Coronary artery (tissue), 2 donors: ENCODE data around the gene FAM53A.
"Not testable (repeated sequence)": the region's sequence is repeated elsewhere in the genome, so short reads cannot be mapped to it uniquely, and the experiment has no call there.

Experiments used
- DNase-seq: peaks from one replicate; pipeline ENCODE4 v3.0.0-alpha.2; 2017; ENCODE audit warnings: low spot score
- H3K27ac ChIP-seq, 2 donors: fragments of 200-600 bp; sonication (generic); one replicate each; pipeline ENCODE4 v1.5.1; 2016 to 2019
- H3K4me3 ChIP-seq: fragments of 200-600 bp; sonication (generic); 2 replicates; pipeline ENCODE4 v1.5.1; 2016; ENCODE audit warnings: mild to moderate bottlenecking, moderate library complexity
- TF ChIP-seq, protein P1 (sequence below): fragments of 200-600 bp; sonication (generic); IDR thresholded peaks from one replicate; pipeline ENCODE4 v1.5.1; 2019; ENCODE audit warnings: antibody characterized with exemption

The FAM53A gene

GRCh38 chr4:1608821-1609500, 75.2 kb downstream of the FAM53A start:
- no peak overlapping the region for H3K27ac ChIP-seq
- no peak for DNase-seq
- TF ChIP-seq, protein P1, sequence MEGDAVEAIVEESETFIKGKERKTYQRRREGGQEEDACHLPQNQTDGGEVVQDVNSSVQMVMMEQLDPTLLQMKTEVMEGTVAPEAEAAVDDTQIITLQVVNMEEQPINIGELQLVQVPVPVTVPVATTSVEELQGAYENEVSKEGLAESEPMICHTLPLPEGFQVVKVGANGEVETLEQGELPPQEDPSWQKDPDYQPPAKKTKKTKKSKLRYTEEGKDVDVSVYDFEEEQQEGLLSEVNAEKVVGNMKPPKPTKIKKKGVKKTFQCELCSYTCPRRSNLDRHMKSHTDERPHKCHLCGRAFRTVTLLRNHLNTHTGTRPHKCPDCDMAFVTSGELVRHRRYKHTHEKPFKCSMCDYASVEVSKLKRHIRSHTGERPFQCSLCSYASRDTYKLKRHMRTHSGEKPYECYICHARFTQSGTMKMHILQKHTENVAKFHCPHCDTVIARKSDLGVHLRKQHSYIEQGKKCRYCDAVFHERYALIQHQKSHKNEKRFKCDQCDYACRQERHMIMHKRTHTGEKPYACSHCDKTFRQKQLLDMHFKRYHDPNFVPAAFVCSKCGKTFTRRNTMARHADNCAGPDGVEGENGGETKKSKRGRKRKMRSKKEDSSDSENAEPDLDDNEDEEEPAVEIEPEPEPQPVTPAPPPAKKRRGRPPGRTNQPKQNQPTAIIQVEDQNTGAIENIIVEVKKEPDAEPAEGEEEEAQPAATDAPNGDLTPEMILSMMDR = no peak
- H3K4me3 ChIP-seq = no peak overlapping the region

- no peak for DNase-seq
- no peak overlapping the region for H3K27ac ChIP-seq
- TF ChIP-seq, protein P1 = no peak
- no peak overlapping the region for H3K4me3 ChIP-seq
Observed at GRCh38 chr4:1608196-1608820, 75.8 kb downstream of the FAM53A start.

DNA sequence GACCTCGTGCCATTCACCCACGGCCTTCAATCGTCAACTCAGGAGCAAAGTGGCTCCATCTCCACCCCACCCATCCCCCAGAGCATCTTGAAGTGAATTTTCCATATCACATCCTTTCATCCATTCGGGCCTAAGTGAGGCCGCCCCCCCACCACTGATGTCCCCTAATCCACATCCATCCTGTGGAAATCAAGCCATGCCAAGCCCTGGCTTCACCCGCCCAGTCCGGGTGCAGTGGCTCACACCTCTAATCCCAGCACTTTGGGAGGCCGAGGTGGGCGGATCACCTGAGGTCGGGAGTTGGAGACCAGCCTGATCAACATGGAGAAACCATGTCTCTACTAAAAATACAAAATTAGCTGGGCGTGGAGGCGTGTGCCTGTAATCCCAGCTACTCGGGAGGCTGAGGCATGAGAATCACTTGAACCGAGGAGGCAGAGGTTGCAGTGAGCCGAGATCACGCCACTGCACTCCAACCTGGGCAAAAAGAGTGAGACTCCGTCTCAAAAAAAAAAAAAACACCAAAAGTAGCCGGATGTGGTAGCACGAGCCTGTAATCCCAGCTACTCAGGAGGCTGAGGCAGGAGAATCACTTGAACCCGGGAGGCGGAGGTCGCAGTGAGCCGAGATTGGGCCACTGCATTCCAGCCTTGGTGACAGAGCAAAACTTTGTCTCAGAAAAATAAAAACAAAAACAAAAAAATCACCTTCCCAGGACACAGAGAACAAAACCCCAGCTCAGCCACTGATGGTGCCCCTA, 76.5 kb downstream of the FAM53A start:
- DNase-seq, H3K4me3 ChIP-seq, H3K27ac ChIP-seq: not testable (repeated sequence)

DNA sequence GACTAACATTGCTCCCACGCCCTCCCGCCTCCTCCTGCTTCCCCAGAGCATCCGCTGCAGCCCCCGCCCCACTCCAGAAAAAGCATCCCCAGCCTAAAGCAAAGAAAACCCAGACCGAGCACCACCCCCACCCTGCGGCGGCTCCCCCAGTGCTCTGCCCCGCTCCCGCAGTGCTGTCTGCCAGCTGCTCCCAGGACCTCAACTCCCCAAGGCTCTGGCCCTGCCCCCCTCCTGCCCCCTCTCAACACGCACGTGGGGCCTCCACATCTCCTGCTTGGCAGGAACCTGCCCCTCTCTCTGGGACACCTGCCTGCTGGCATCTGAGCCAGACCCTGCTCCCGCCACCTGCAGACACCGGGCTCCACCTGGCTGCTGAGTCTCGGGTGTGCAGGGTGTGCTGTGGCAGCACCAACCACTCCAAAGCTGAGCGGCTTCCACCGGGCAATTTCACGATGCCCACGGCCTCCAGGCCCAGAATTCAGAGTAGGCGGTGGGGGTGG, 79.4 kb downstream of the FAM53A start:
- no peak for DNase-seq
- TF ChIP-seq, protein P1 = no peak
- H3K4me3 ChIP-seq = no peak overlapping the region
- H3K27ac ChIP-seq = no peak overlapping the region

DNA sequence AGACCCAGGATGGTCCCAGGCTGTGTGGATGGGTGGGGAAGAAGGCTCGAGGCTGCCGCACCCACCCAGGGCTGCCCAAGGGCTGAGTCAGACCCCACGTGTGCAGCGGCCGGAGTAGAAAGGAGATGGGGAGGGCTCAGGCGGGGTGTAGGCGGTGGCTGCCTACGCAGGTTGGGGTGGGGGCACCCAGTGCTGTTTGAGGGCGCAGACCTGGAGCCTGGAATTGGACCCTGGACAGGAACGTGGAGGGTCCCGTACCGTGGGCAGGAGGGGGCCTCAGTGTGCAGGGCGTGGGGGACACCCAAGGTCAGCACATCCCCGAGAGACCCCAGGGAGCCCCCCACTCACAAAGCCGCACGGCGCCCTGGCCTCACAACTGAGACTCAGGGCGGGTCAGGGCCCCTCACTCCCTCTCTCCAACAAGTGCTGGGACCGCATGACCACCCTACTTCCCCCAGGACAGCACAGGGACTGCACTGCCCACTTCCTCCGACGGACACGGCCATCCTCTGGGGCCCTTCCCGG, 79.9 kb downstream of the FAM53A start:
- H3K27ac ChIP-seq = no peak overlapping the region
- H3K4me3 ChIP-seq = no peak overlapping the region
- TF ChIP-seq, protein P1 = no peak
- no peak for DNase-seq

DNA sequence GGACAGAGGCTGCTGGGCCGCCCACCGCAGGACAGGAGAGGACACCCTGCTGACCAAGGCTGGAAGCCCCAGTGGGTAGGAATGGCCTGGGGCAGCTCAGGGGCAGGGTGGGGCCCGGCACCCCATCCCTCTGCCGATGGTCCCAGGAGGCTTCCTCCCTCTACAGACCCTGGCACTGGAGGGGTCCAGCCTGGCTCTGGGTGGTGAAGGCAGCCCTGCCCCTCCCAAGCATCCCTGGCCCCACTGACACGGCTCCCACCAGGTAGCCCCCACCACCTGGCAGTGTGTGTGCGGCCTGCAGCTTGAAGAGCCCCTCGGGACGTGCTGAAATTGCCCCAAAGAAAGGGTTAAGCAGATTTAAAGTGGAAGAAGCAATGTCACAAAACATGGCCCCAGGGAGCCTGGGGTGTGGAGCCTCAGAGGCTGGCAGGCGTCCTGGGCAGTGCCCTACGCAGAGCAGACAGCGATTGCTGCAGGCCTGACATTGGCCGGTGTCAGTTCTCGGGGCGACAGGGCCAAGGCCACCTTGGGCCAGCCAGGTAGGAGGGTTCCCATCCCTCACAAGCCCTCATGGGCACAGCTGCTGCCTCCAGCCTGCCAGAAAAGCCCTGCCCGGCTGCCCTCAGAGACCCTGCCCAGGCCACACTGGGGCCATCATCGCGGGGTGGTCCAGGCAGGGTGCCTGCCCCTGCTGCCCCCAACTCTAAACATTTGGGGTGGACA, 80.5 kb downstream of the FAM53A start:
- Histone ChIP-seq H3K27ac (no peak overlapping the region), H3K4me3 (no peak overlapping the region)
- no peak for DNase-seq
- TF ChIP-seq, protein P1 = no peak
